ENCODE results near the gene C17orf75.

The C17orf75 gene

DNA sequence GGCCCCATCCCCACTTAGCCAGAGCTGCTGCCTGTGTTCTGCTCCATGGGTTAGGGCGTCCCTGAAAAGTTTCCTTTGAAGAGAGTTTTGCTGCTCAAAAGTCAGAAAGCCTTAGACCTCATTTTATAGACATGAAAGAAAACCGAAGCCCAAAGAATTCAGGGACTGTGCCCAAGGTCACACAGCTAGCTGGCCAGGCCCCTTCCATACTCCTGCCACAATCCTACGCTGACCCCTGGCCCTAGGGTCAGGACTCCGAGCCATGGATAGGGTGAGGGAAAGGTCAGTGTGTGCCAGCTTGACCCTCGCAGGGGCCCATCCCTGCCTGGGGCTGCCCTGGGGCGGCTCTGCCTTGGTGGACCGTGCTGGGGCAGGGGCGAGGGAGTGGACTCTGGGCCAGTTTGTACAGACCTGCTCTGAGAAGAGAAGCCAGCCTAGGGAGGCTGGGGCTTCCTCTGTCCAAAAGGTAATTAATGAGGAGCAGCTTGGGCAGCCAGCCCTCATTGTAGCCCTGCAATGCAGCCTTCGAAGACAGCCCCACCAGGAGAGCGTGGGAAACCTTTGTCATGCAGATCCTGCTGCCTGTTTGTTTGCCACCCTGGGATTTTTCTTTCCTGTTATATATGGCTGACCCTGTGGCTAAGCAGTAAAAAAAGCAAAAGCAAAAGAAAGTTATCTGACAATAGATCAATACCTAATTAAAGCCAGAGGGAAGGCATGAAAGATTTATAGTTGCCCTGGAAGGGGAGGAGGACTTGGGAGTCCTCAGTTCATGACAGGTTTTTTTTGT lies 38.9 kb downstream of the C17orf75 start:
- no peak for DNase-seq

GRCh38 chr17:32302037-32302436 lies 39.9 kb downstream of the C17orf75 start:
- no peak for DNase-seq

DNA sequence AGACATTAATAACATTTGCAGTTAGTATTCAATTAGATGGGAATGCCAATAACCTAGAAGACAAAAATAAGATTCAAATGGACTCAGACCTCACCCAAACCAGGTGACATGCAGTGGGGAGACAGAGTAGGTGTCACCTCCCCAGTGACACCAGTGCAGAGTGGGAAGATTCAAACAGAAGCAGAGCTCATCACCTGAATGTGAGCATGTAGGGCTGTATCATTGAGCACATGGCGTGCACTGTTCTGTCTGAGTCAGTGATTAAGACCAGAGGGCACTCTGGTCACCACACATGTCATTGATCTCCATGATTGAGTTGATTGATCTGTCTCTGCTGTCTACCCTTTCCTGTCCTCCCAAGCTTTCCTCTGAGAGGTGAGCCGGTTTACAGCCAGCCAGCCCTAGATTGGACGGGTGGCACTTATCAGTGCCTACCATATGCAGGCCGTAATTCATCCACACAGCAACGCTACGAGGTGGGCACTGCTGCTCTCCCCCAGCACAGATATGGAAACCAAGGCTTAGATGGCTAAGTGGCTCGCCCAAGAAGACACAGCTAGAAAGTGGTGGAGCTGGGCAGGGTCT lies 42.3 kb downstream of the C17orf75 start:
- no peak for DNase-seq

GRCh38 chr17:32298721-32299579 lies 43.0 kb downstream of the C17orf75 start:
- DNase-seq: no peak

DNA sequence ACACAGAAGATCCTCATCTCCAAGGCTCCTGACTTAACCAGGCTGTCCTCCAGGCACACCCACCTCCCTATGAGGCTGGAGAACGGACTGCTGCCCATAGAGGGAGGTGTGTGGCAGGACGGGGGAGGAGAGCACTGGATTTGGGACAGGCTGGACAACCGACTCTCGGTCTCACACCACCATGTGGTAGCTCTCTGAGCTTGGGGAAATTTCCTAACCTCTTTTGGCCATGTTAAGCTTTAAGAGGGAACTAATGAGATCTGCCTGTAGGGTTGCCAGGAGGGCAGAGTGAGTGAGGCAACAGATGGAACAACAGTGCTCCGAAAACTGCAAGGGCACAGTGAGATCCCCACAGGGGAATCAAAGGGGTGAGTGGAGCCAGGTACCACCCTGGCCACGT lies 43.7 kb downstream of the C17orf75 start:
- no peak for DNase-seq

DNA sequence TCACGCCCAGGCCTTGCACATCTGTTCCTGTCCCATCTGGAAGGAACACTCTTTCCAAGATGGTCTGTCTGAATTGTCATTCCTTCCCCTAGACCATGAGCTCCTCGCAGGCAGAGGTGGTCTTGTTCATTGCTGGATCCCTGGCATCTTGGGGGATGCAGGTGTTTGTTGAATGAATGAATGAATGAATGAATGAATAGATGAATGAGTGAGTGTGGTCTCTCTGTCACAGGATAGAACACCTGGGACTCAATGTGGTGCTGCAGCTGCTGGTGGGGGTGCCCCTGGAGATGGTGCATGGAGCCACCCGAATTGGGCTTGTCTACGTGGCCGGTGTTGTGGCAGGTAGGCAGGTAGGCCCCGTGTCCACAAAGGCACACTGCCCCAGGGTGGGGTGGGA lies 44.1 kb downstream of the C17orf75 start:
- no peak for DNase-seq

GRCh38 chr17:32297424-32297823 lies 44.5 kb downstream of the C17orf75 start:
- no peak for DNase-seq

DNA sequence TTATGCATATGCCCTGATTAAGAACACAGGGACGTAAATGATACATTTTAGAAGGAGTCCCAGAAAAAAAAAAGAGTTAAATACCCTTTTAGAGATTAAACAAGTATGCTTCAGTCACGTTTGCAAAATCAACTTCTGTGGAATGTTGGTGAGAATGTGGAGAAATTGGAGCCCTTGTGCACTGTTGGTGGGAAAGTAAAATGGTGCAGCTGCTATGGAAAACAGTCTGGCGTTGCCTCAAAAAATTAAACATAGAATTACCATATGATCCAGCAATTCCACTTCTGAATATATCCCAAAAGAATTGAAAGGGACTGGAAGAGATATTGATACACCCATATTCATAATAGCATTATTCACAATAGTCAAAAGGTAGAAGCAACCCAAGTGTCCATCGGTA lies 49.9 kb downstream of the C17orf75 start:
- DNase-seq: no peak

DNA sequence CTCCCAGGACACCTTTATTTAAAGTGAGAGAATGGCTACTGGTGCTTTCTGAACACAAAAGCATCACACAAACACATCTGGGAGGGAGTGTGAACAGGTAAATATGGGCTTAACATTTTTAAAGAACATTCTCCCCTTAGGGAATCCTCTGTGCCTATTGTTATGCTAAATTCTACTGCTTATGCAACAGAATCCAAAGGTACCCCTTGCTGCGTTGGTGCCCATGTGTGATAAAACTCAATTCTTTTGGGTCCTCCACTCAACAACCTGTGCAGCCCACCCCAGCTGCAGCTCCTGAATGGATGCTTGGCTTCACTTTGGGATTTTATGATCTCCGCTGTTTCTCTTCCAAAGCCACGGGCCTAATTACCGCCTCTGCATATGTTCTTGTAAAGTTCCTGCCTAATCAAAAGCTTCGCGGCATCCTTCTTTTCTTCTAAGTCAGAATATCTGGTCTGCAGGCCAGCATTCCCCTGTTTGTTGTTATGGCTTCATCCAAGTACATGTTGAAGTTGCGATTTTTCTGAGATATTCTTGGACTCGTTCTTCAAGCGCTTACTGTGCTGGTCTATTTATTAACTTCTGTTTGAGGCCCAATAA lies 52.4 kb downstream of the C17orf75 start:
- DNase-seq: no peak

- no peak for DNase-seq
Observed at GRCh38 chr17:32288615-32289014, 53.4 kb downstream of the C17orf75 start.

- DNase-seq: no peak
Observed at GRCh38 chr17:32287804-32288511, 54.0 kb downstream of the C17orf75 start.

- no peak for DNase-seq
Observed at GRCh38 chr17:32286518-32286900, 55.5 kb downstream of the C17orf75 start.

- DNase-seq: no peak
Observed at GRCh38 chr17:32285746-32286517, 56.0 kb downstream of the C17orf75 start.

- no peak for DNase-seq
Observed at GRCh38 chr17:32285306-32285705, 56.7 kb downstream of the C17orf75 start.

- DNase-seq: no peak
Observed at GRCh38 chr17:32283745-32284201, 58.2 kb downstream of the C17orf75 start.

DNA sequence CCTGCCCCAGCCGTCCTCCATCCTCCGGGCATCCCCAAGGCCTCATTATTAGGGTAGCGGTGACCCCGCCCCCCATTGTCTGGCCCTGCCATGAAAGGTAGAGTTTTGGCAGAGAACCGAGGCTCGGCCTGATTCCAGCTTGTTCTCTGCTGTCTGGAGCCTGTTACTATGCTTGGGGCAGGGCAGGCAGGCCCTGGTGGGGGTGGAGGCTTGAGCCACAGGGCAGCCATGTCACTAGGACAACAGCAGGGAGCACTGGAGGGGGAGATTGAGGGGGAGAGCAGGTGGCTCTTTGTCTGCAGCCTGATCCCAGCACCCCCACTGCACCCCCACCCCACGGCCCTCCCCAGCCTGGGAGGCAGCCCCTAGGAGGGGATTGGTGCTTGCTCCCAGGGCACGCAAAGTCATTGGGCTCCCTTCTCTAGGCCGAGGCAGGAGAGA lies 60.9 kb downstream of the C17orf75 start:
- no peak for DNase-seq

GRCh38 chr17:32279891-32280716 lies 61.9 kb downstream of the C17orf75 start:
- DNase-seq: no peak

DNA sequence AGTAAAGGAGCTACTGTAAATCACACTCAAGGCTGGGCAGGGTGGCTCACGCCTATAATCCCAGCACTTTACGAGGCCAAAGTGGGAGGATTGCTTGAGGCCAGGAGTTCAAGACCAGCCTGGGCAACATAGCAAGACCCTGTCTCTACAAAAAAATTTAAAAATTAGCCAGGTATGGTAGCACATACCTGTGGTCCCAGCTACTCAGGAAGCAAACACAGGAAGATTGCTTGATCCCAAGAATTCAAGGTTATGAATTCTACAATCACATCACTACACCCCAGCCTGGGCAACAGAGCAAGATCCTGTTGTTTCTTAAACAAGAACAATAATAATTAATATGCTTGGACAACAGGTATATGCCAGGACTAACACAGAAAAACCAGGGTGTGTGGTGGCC lies 63.2 kb downstream of the C17orf75 start:
- DNase-seq: no peak

Data from activated T-cell treated with anti-CD3 and anti-CD28 coated beads for 4 hours (primary cell).